Nephron (organoid): ENCODE measurements around the gene PIK3R1.
A peak's percentile ranks its signal among the peaks of the same experiment; 100 is the strongest.

Experiments
- H3K27ac Mint-ChIP-seq, 3 experiments: 2 replicates each; pipeline ENCODE4 v1.8.0; 2020; ENCODE audit warnings: mixed read lengths in 3 of 3, mild to moderate bottlenecking in 2 of 3, moderate library complexity in 1 of 3
- H3K27me3 Mint-ChIP-seq: 2 replicates; pipeline ENCODE4 v1.8.0; 2021; ENCODE audit warnings: low read depth, mild to moderate bottlenecking, moderate library complexity, mixed read lengths
- H3K36me3 Mint-ChIP-seq: 2 replicates; pipeline ENCODE4 v1.8.0; 2020; ENCODE audit warnings: low read depth, mixed read lengths
- H3K4me1 Mint-ChIP-seq: 2 replicates; pipeline ENCODE4 v1.8.0; 2020; ENCODE audit warnings: mixed read lengths
- H3K4me3 Mint-ChIP-seq, 3 experiments: 2 replicates each; pipeline ENCODE4 v1.8.0; 2020; ENCODE audit warnings: mild to moderate bottlenecking in 3 of 3, mixed read lengths in 3 of 3, moderate library complexity in 2 of 3
- H3K9me3 Mint-ChIP-seq: 2 replicates; pipeline ENCODE4 v1.8.0; 2020; ENCODE audit warnings: mixed read lengths
- CTCF ChIP-seq, 3 experiments: fragments of 200-600 bp; sonication (generic); IDR thresholded peaks; one replicate each; pipeline ENCODE4 v1.5.0; 2021; ENCODE audit warnings: antibody characterized with exemption in 3 of 3; ENCODE audit not compliant: unreplicated experiment in 3 of 3

Gene PIK3R1

DNA sequence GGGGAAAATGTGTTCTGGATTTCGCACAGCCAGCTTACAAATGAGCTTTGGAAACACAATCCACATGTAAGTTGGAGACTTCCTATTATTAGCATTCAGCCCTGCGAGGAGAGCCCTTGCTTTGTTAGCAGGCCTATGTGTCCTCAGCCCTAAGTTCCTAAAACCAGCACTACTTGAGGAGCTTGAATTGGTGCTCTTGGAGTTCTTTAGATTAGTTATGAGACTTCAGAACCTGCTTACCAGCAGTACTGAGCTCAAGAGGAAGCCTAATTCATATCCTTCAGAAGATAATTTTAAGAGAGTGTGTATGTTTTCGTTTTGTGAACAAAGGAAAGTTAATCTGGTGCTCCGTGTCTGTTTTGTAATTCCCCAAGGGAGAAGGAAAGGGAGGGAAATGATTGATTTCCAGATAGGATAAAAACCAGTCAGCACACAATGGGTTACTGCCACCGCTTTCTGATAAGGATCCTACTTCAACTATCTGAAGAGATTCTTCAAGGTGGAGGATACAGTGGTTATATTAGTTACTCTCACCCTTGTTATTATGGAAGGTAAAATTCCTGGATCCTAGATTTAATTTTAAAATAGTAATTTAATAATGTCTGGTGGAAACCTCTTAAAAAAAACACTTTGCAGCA, 35.2 kb downstream of the PIK3R1 start:
- Mint-ChIP-seq H3K4me3 (peak overlapping the region in 1 of 3 experiments; percentile 22), H3K36me3 (peaks cover 4% of the 10 kb centered on the region), H3K4me1 (peaks cover 80% of the 10 kb centered on the region), H3K9me3 (no peaks in the 10 kb centered on the region), H3K27ac (peak overlapping the region; percentile 60 to 85 (median 76)), H3K27me3 (no peaks in the 10 kb centered on the region)
- TF ChIP-seq CTCF (IDR thresholded peaks at IDR 0.05; ENCODE audit: unreplicated experiment in 3 of 3): no peak

- Mint-ChIP-seq H3K27me3 (no peaks in the 10 kb centered on the region), H3K27ac (peak overlapping the region; percentile 62 to 85 (median 79)), H3K9me3 (no peaks in the 10 kb centered on the region), H3K4me3 (no peak overlapping the region), H3K36me3 (peaks cover 4% of the 10 kb centered on the region), H3K4me1 (peaks cover 83% of the 10 kb centered on the region)
- no peak for TF ChIP-seq CTCF (IDR thresholded peaks at IDR 0.05; ENCODE audit: unreplicated experiment in 3 of 3)
These were observed 35.8 kb downstream of the PIK3R1 start for GRCh38 chr5:68251386-68251785.

DNA sequence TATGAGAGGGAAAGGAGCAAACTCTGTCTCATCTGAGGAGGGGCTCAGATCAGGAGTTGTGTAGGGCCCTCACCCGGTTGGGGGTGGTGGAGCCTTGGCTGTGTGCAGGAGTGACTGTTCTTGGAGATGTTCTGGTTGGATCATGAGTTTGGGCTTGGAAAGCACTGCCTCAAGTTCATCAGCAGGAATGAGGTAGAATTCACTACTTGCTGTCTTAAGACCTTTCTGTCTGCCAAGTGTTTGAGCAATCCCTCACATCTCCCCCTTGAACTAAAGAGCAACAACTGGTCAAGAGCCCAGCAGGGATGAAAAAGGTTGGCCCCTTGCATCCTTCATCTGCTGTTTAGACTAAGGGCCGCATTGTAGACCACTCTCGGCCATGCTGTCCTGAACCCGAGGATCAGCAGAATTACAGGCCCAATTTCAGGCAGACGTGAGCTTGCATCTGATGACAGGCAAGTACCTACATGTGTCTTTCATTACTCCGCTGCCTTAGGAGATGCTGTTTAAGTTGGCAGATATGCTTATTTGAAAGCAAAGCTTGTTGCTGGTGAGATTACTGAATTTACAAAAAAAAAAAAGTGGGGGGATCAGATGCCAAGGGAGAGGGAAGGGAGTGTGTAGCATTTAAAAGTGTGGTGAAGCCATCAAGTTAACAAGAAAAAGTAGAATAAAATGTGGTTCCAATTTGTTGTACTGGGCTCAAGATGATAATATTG, 36.4 kb downstream of the PIK3R1 start:
- Mint-ChIP-seq H3K9me3 (no peaks in the 10 kb centered on the region), H3K4me3 (peak overlapping the region in 2 of 3 experiments; percentile 35 to 37), H3K27ac (peak overlapping the region; percentile 62 to 85 (median 79)), H3K4me1 (peaks cover 86% of the 10 kb centered on the region), H3K36me3 (peaks cover 4% of the 10 kb centered on the region), H3K27me3 (no peaks in the 10 kb centered on the region)
- no peak for TF ChIP-seq CTCF (IDR thresholded peaks at IDR 0.05; ENCODE audit: unreplicated experiment in 3 of 3)

DNA sequence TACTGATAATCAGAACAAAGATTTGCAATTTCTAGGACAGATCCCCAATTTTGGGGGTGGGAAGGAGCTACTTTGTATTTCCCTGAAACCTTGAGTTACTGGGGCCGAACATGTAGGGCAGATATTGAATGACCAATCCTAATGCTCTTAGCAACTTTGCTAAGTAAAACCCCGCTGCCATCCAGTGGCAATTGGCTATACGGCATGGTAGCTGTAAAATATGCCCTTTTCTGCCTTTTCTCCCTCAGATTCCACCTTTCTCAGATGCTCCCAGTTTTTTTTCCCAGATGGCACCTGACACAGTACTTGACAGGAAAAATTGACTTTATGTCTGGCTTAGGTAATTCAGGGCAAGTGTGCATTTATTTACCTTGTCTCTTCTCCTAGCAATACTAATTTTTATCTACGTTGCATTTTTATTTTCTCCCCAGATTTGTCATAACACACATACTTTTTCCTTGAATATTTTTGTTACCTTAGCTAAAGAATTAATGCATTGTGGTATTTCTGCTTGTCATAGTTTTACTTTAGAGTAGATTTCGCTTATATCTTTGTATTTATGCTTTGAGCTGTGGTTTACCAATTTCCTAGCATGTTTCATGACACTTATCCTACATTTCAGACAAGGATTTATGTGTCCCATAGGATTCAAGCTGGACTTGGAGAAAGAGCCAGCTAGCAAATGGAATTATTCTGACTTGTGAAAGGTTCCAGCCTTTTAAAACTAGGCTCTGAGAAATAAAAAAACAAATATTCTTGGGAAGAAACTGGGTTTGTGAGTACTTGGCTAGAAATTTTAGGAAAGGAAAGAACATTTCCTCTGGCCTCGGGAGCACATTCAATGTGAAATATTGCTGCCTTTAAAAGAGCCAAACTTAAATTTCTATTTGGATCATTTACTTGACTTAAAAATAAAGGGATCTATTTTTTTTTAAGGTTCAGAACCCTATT, 37.4 kb downstream of the PIK3R1 start:
- Mint-ChIP-seq H3K27me3 (no peaks in the 10 kb centered on the region), H3K27ac (peak overlapping the region; percentile 62 to 85 (median 79)), H3K4me3 (peak overlapping the region in 2 of 3 experiments; percentile 17 to 21), H3K4me1 (peaks cover 95% of the 10 kb centered on the region), H3K36me3 (peaks cover 4% of the 10 kb centered on the region), H3K9me3 (no peaks in the 10 kb centered on the region)
- TF ChIP-seq CTCF (IDR thresholded peaks at IDR 0.05; ENCODE audit: unreplicated experiment in 3 of 3): peak; percentile 72 to 83 (median 78)

GRCh38 chr5:68253624-68254585, 38.3 kb downstream of the PIK3R1 start:
- TF ChIP-seq CTCF (IDR thresholded peaks at IDR 0.05; ENCODE audit: unreplicated experiment in 3 of 3): no peak
- no peaks in the 10 kb centered on the region for H3K9me3 Mint-ChIP-seq
- no peaks in the 10 kb centered on the region for H3K27me3 Mint-ChIP-seq
- peaks cover 97% of the 10 kb centered on the region for H3K4me1 Mint-ChIP-seq
- H3K4me3 Mint-ChIP-seq: peak overlapping the region in 1 of 3 experiments; percentile 43
- no peaks in the 10 kb centered on the region for H3K36me3 Mint-ChIP-seq
- H3K27ac Mint-ChIP-seq: peak overlapping the region; percentile 62 to 85 (median 79)
